Left ventricle myocardium inferior (tissue), 1 donor: Measurements from ENCODE around the gene EHBP1L1. TPM values are rescaled to one million over a fixed set of nuclear protein-coding genes. Genes with fewer than 3 reads are reported as not detected.

ENCODE experiments used
- DNase-seq: peaks from one replicate; pipeline ENCODE4 v3.0.0-alpha.2; 2020
- H3K27ac ChIP-seq: fragments of 200-600 bp; replicated peaks from 2 replicates; pipeline ENCODE4 v1.8.0; 2021
- H3K27me3 ChIP-seq: fragments of 200-600 bp; 2 replicates; pipeline ENCODE4 v1.8.0; 2021; ENCODE audit warnings: low read depth
- H3K36me3 ChIP-seq: fragments of 200-600 bp; 2 replicates; pipeline ENCODE4 v1.8.0; 2021
- H3K4me1 ChIP-seq: fragments of 200-600 bp; 2 replicates; pipeline ENCODE4 v1.8.0; 2021
- H3K4me3 ChIP-seq: fragments of 200-600 bp; 2 replicates; pipeline ENCODE4 v1.8.0; 2021; ENCODE audit warnings: mild to moderate bottlenecking, moderate library complexity
- H3K9me3 ChIP-seq: fragments of 200-600 bp; replicated peaks from 2 replicates; pipeline ENCODE4 v1.8.0; 2021
- CTCF ChIP-seq: fragments of 200-600 bp; IDR thresholded peaks from 2 replicates; pipeline ENCODE4 v1.8.0; 2021; ENCODE audit warnings: antibody characterized with exemption, mild to moderate bottlenecking, borderline replicate concordance
- intact Hi-C: fragments of 100-400 bp; cut with micrococcal nuclease; formaldehyde crosslinking; loops from one replicate; pipeline ENCODE4 v1.11.0; 2022
- total RNA-seq: library from RNA; stranded (reverse); fragmentation: NEBNext Ultra II Directional; extraction: Animal tissue kit (Norgen Biotek cat#: 25700); gene quantifications from one replicate; pipeline ENCODE4 v1.2.1, GENCODE V29; 2021
- donor health status: DM: no; HTN: yes; CAD: no; lungs with severe emphysema.

Gene EHBP1L1
- total RNA-seq, 1 donor from 2014 or later: 69.5 TPM

DNA sequence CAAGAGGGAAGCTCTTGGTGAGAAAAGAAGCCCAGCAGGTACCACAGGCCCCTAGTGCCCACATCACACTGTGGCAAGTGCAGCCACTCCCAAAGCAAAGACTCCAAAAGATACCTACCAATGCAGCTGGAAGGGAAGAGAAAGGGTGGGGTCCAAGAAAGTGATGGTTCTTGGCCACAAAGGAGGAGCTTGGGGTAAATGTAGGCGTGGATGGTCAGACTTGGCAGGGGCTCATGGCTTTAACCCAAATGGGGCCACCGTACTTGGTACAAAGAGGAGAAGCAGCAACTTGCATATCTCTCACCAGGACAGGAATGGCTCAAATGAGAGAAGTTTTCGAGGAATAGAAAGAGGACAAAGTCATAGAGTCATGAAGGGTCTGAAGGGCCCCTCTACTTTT, 33.4 kb downstream of the EHBP1L1 start:
- Histone ChIP-seq H3K4me3 (peak overlapping the region; percentile 93), H3K4me1 (peaks cover 82% of the 10 kb centered on the region), H3K27ac (peak overlapping the region; percentile 94), H3K27me3 (no peaks in the 10 kb centered on the region), H3K36me3 (peaks cover 76% of the 10 kb centered on the region), H3K9me3 (no peaks in the 10 kb centered on the region)
- DNase-seq: no peak
- intact Hi-C loops: no loop called here
- TF ChIP-seq CTCF: no peak

DNA sequence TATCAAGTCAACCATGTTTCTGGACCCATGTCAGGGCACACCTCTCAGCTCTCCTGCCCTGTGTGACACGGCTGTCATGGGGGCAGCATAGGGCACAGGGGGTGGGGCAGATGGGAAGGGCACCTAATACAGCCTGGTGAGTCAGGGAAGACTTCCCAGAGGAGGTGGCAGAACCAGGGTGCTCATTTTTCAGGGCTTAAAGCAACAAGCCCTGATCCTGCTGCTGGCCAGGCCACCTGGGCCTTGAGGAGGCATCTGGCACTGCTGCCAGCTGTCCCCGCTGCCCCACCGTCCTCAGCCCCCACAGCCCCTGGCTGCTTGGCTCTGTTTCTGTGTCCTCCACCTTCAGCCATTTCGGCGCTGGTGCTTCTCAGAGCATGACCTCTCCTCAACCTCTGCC, 33.8 kb downstream of the EHBP1L1 start:
- Histone ChIP-seq H3K27ac (peak overlapping the region; percentile 94), H3K36me3 (peaks cover 72% of the 10 kb centered on the region)

DNA sequence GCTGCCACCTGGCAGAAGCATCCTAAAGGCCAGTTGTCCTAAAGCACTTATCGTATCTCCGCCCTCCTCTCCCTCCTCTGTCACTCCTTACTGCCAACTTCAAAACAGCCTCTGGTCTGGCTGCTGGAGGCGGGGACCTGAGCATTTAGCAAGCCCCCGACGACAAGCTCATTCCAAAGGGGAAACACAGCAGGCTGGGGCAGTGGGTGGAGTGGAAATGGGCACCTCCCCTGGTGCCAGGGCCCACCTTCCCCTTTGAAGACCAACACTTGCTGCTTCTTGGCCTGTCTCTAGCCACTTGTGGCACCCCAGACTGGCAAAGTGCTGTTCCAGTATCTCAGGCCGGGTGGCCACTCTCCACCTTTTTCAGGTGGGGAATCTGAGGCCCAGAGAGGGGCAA, 34.6 kb downstream of the EHBP1L1 start:
- intact Hi-C loops: no loop called here
- peaks cover 88% of the 10 kb centered on the region for H3K4me1 ChIP-seq
- H3K36me3 ChIP-seq: peaks cover 65% of the 10 kb centered on the region

More for the DNA sequence above, 33.8 kb downstream of the EHBP1L1 start:
- DNase-seq: no peak
- intact Hi-C loops: no loop called here
- Histone ChIP-seq H3K4me3 (peak overlapping the region; percentile 93), H3K27me3 (no peaks in the 10 kb centered on the region), H3K9me3 (no peaks in the 10 kb centered on the region), H3K4me1 (peaks cover 85% of the 10 kb centered on the region)
- no peak for TF ChIP-seq CTCF

DNA sequence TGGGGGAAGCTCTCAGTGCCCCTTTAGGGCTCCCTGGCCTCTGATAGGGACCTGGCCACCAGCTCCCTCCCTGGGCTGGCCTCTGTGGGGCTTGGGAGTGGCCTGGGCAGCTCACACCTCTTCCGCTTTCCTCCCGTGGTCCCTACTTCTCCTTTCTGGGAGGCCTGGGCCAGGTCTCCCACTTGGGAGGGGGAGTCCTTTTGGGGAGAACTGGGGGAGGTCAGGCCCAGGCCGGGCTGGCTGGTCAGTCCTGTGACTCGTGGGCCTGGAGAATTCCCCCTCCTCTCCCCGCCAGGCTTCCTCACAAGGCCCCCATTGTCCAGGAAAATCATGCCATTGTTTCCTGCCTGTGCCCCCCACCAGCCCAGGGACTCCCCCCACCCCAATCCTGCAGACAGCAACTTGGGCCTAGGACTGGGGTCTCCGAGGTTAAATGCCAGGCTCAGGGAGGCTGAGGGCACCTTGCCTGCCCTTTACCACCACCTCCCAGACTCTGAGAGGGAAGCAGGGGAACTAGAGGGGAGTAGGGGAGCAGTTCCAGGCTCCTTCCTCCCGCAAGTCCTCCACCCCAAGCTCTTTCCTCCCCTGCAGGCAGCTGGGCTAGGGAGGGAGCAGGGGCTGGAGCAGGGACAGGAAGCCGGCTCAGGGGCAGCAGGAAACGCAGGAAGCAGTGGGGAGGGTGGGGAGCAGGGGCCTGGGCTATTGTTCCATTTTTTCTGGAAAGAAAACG, 35.3 kb downstream of the EHBP1L1 start:
- peak; percentile 68 for DNase-seq
- peak overlapping the region; percentile 94 for H3K27ac ChIP-seq
- intact Hi-C loops: no loop called here
- H3K4me1 ChIP-seq: peaks cover 90% of the 10 kb centered on the region
- H3K9me3 ChIP-seq: no peaks in the 10 kb centered on the region
- no peak for TF ChIP-seq CTCF
- H3K27me3 ChIP-seq: no peaks in the 10 kb centered on the region
- peaks cover 57% of the 10 kb centered on the region for H3K36me3 ChIP-seq
- peak overlapping the region; percentile 93 for H3K4me3 ChIP-seq

More for the DNA sequence above, 34.6 kb downstream of the EHBP1L1 start:
- Histone ChIP-seq H3K9me3 (no peaks in the 10 kb centered on the region), H3K27ac (peak overlapping the region; percentile 94), H3K27me3 (no peaks in the 10 kb centered on the region), H3K4me3 (peak overlapping the region; percentile 93)
- TF ChIP-seq CTCF: no peak
- no peak for DNase-seq

DNA sequence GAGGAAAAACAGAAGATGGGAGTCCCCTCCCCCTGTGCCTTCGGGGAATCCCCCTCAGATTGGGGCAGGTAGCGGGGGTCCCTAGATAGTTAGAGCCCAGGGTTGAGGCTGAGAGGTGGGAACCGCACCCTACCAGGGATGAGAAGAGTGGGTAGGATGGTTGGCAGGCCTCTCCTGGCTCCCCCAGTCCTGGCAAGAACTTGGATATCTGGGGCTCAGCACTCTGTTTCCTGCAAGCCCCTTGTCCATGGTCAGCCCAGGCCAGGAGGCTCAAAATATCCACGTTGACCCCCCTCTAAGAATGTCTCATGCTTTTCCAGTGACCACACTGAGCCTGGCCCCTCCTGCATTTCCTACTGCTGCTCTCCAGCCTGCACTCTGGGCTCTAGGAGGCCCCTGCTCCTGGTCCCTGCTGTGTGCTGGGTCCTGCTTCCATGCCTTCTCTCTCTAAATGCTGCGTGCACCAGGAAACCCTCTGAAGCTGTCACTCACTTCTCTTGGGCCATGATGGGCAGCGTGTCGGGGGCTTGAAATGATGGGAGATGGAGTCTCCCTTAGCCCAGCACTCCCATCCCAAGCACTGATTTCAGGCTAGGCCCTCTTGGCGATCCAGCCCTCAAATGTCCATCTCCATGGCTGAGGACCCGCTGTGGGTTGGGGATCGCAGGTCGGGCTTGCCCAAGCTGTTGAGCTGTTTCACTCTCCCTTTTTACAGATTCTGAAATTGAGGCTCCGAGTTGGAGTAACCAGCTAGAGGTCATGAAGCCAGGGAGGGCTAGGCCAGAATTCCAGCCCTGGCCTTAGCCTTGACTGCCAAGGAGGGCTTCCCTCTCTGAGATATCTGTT, 36.1 kb downstream of the EHBP1L1 start:
- peaks cover 91% of the 10 kb centered on the region for H3K4me1 ChIP-seq
- H3K27ac ChIP-seq: peak overlapping the region; percentile 94
- intact Hi-C loops: no loop called here
- peaks cover 53% of the 10 kb centered on the region for H3K36me3 ChIP-seq
- DNase-seq: no peak
- TF ChIP-seq CTCF: no peak
- H3K9me3 ChIP-seq: no peaks in the 10 kb centered on the region
- H3K4me3 ChIP-seq: peak overlapping the region; percentile 93
- no peaks in the 10 kb centered on the region for H3K27me3 ChIP-seq
